Spleen (tissue), 7 donors: ENCODE results near the gene TRAPPC12.

Source experiments
- POLR2A ChIP-seq, 3 donors: fragments of 450-650 bp; IDR thresholded peaks; one replicate each; pipeline ENCODE4 v1.5.1; 2017; ENCODE audit warnings: antibody characterized with exemption in 3 of 3, mild to moderate bottlenecking in 1 of 3
- POLR2AphosphoS5 ChIP-seq, 3 donors: sonication (generic); formaldehyde crosslinking; IDR thresholded peaks; one replicate each; pipeline ENCODE4 v1.5.1; 2017; ENCODE audit warnings: antibody characterized with exemption in 3 of 3
- TF ChIP-seq, protein P1 (sequence below), 11 experiments: fragments of 200-600 bp in 7 of 11; fragments of 450-650 bp in 4 of 11; sonication (generic) in 4 of 11; IDR thresholded peaks in 8 of 11; conservative IDR thresholded peaks in 3 of 11; 1 replicate in 7 of 11; 2 replicates in 4 of 11; pipeline versions ENCODE4 v1.4.0 to v1.8.0; 2016 to 2021; ENCODE audit warnings: antibody characterized with exemption in 11 of 11, inconsistent platforms in 4 of 11, mild to moderate bottlenecking in 1 of 11
- donor health status: DM: no; HTN: no; CAD: no; lungs with moderate emphysema.
- donor health status: DM: no; HTN: no; CAD: no.
- donor health status: DM: no; HTN: no; CAD: no.

DNA sequence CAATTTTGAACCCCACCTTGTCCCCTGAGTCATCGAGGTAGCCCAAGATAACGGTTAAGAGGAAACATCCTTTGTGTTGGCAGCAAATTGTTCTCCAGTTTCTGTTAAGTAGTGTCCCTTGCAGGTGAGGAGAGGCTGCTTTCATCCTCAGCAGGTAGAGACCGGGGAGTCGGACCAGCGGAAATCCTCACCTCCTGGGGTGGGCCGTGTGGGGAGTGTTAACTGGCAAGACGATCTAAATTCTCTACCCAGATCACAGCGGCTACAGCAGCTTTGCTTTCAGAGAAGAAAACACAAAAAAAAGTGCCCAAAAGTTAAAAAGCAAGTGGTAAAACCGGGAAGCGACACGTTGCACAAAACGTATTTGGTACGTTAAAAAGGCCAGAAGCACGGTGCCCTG is 76.6 kb downstream of the TRAPPC12 start:
- TF ChIP-seq POLR2AphosphoS5 (IDR thresholded peaks at IDR 0.05) (no peak), POLR2A (IDR thresholded peaks at IDR 0.05) (no peak)
- TF ChIP-seq, protein P1, sequence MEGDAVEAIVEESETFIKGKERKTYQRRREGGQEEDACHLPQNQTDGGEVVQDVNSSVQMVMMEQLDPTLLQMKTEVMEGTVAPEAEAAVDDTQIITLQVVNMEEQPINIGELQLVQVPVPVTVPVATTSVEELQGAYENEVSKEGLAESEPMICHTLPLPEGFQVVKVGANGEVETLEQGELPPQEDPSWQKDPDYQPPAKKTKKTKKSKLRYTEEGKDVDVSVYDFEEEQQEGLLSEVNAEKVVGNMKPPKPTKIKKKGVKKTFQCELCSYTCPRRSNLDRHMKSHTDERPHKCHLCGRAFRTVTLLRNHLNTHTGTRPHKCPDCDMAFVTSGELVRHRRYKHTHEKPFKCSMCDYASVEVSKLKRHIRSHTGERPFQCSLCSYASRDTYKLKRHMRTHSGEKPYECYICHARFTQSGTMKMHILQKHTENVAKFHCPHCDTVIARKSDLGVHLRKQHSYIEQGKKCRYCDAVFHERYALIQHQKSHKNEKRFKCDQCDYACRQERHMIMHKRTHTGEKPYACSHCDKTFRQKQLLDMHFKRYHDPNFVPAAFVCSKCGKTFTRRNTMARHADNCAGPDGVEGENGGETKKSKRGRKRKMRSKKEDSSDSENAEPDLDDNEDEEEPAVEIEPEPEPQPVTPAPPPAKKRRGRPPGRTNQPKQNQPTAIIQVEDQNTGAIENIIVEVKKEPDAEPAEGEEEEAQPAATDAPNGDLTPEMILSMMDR (IDR thresholded peaks at IDR 0.05 in 8 of 11, conservative IDR thresholded peaks at IDR 0.05 in 3 of 11): no peak
